Kidney (tissue), 14 donors: ENCODE measurements around the gene CDH13. TPM values are rescaled to one million over a fixed set of nuclear protein-coding genes. Genes with fewer than 3 reads are reported as not detected.

ENCODE experiments used
- DNase-seq, 5 donors: peaks; one replicate each; pipeline ENCODE4 v3.0.0-alpha.2; 2013 to 2020
- FAIRE-seq: peaks from 2 replicates; lab custom pipeline; 2012; peaks lifted over from hg19 to GRCh38; lab: Jason Lieb, UNC
- H3K27ac ChIP-seq, 2 donors: one replicate each; pipeline ENCODE4 v1.7.0; 2013; ENCODE audit warnings: low read depth in 2 of 2, low read length in 2 of 2, inconsistent platforms in 1 of 2
- H3K27me3 ChIP-seq: one replicate; pipeline ENCODE4 v1.7.1; 2013; ENCODE audit warnings: low read length, inconsistent platforms; ENCODE audit not compliant: control insufficient read depth, insufficient read depth
- H3K36me3 ChIP-seq, 3 donors: one replicate each; pipeline versions ENCODE4 v1.7.0 to v1.7.1; 2013; ENCODE audit warnings: low read length in 3 of 3, control low read depth in 1 of 3, inconsistent platforms in 1 of 3; ENCODE audit not compliant: insufficient read depth in 3 of 3, control insufficient read depth in 2 of 3
- H3K4me1 ChIP-seq, 3 donors: one replicate each; pipeline versions ENCODE4 v1.7.0 to v1.7.1; 2013; ENCODE audit warnings: low read length in 3 of 3, inconsistent platforms in 1 of 3, low read depth in 1 of 3; ENCODE audit not compliant: control insufficient read depth in 2 of 3, insufficient read depth in 2 of 3
- H3K4me3 ChIP-seq, 3 donors: one replicate each; pipeline versions ENCODE4 v1.7.0 to v1.8.1; 2013; ENCODE audit warnings: low read length in 3 of 3, control low read depth in 1 of 3, inconsistent platforms in 1 of 3
- H3K9ac ChIP-seq, 3 donors: one replicate each; pipeline versions ENCODE4 v1.7.0 to v1.7.1; 2013; ENCODE audit warnings: low read length in 3 of 3, control low read depth in 1 of 3, inconsistent platforms in 1 of 3
- H3K9me3 ChIP-seq, 3 donors: one replicate each; pipeline versions ENCODE4 v1.7.0 to v1.7.1; 2013; ENCODE audit warnings: low read length in 3 of 3, control low read depth in 1 of 3, inconsistent platforms in 1 of 3; ENCODE audit not compliant: control insufficient read depth in 2 of 3, insufficient read depth in 1 of 3
- intact Hi-C: fragments of 100-400 bp; cut with DNase I; formaldehyde crosslinking; loops from one replicate; pipeline ENCODE4 v1.11.1; 2022
- polyA plus RNA-seq: library from polyadenylated mRNA; stranded (reverse); fragments of 350-450 nt; fragmentation: Illumina TruSeq; extraction: RNeasy Lipid Tissue Mini Kit (QIAGEN cat#74804); gene quantifications from one replicate; pipeline ENCODE4 v1.2.3, GENCODE V29; 2014; ENCODE audit warnings: low read depth, low replicate concordance; ENCODE audit not compliant: insufficient read depth
- total RNA-seq: library from RNA; stranded (reverse); fragmentation: NEBNext Ultra II Directional; extraction: Animal tissue kit (Norgen Biotek cat#: 25700); gene quantifications from one replicate; pipeline ENCODE4 v1.2.1, GENCODE V29; 2021
- TF ChIP-seq, protein P1 (sequence below): IDR thresholded peaks from 3 replicates; pipeline ENCODE4 v1.5.1; 2012; ENCODE audit warnings: mild to moderate bottlenecking, moderate library complexity, borderline replicate concordance; ENCODE audit not compliant: insufficient read depth; ENCODE audit errors: extremely low read depth
- donor health status: control.
- donor health status: control.
- donor health status: control.
- donor health status: control.
- donor health status: control.
- donor health status: DM: yes; HTN: yes; CAD: no.
- donor health status: Normal renal cell carcinoma (clear cell type).

The CDH13 gene
- total and polyA plus RNA-seq, 2 donors from 2014 or later: 4.8 to 13.8 TPM

DNA sequence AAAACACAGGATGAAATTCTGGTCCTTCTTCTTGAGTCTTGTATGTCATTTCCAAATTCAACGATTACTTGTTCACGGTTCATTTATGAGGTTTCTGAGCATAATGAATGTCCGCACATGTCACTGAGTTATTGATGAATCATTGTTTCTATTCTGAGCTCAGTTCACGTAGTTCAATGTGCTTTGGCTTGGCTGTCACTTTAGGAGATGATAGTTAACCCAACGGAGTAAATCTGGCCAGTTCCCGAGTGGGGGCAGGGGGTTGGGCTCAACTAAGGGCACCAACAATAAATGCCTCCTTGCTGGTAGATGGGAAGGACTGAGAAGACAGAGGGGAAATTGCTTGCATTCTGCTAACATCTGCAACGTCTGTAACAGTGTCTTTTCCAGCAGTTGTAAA lies 941.6 kb downstream of the CDH13 start:
- DNase-seq (no peak), FAIRE-seq (no peak)
- no peak overlapping the region for H3K4me3 ChIP-seq
- no peaks in the 10 kb centered on the region for H3K9me3 ChIP-seq
- intact Hi-C loops: no loop called here
- H3K27me3 ChIP-seq: no peaks in the 10 kb centered on the region
- TF ChIP-seq, protein P1, sequence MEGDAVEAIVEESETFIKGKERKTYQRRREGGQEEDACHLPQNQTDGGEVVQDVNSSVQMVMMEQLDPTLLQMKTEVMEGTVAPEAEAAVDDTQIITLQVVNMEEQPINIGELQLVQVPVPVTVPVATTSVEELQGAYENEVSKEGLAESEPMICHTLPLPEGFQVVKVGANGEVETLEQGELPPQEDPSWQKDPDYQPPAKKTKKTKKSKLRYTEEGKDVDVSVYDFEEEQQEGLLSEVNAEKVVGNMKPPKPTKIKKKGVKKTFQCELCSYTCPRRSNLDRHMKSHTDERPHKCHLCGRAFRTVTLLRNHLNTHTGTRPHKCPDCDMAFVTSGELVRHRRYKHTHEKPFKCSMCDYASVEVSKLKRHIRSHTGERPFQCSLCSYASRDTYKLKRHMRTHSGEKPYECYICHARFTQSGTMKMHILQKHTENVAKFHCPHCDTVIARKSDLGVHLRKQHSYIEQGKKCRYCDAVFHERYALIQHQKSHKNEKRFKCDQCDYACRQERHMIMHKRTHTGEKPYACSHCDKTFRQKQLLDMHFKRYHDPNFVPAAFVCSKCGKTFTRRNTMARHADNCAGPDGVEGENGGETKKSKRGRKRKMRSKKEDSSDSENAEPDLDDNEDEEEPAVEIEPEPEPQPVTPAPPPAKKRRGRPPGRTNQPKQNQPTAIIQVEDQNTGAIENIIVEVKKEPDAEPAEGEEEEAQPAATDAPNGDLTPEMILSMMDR: no peak
- no peaks in the 10 kb centered on the region for H3K36me3 ChIP-seq
- H3K9ac ChIP-seq: no peak overlapping the region
- no peaks in the 10 kb centered on the region for H3K4me1 ChIP-seq
- no peak overlapping the region for H3K27ac ChIP-seq

DNA sequence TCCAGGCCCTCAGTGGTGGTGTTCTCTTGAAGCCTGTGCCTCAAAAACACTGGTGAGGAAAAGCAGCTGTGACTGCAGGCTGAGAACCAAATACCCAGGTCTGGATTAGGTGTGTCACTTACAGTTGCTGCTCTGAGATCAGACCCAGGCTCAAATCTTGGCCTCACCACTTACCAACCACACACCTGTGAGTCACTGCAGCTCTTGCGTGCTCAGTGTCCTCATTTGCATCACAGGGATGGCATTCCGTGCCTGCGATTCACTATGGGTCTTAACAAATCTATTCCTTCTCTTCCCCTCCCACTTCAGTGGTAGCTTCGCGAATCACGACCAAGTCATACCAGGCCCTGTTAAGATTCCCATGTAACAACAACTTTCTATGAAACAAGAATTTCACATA lies 947.6 kb downstream of the CDH13 start:
- TF ChIP-seq, protein P1: no peak

DNA sequence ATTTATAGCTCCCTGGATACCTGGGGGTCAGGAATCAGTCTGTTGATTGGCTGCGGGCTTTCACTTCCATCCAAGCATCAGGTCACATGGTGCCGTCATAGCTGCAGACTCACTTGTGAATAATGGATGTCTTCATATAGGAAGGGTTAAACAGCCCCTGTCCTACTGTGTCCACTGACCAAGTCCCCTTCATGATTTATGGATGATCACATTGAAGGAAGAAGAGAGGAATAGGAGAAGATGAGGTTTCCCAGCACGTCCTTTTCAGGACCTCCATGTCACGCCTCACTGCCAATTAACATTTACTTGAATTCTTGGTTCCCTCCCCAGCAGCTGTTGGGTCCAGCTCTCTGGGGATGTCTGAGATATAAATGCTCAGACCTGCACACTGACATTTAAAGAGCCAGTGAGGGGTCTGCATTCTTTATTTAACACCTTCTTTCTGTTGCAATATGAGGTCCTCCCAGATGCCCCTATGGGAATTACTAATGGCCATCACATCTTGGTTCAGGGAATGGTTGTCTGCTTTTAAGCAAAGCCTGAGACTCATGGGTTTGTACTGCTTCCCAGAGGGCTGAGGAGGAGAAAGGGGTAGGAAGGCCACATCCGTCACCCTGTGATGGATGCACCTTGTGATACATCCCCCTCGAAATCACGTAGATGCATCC lies 950.4 kb downstream of the CDH13 start:
- no peaks in the 10 kb centered on the region for H3K9me3 ChIP-seq
- DNase-seq (peak in 3 of 5 donors; percentile 31 to 61 (median 50)), FAIRE-seq (no peak)
- no peak overlapping the region for H3K9ac ChIP-seq
- TF ChIP-seq, protein P1: no peak
- H3K27me3 ChIP-seq: no peaks in the 10 kb centered on the region
- H3K27ac ChIP-seq: no peak overlapping the region
- no peak overlapping the region for H3K4me3 ChIP-seq
- intact Hi-C loops: no loop called here
- H3K4me1 ChIP-seq: no peaks in the 10 kb centered on the region
- no peaks in the 10 kb centered on the region for H3K36me3 ChIP-seq

More for the DNA sequence above, 947.6 kb downstream of the CDH13 start:
- intact Hi-C loops: no loop called here
- Histone ChIP-seq H3K27me3 (no peaks in the 10 kb centered on the region), H3K4me3 (no peak overlapping the region), H3K4me1 (no peaks in the 10 kb centered on the region), H3K9me3 (no peaks in the 10 kb centered on the region), H3K9ac (no peak overlapping the region), H3K27ac (no peak overlapping the region), H3K36me3 (no peaks in the 10 kb centered on the region)
- DNase-seq (no peak), FAIRE-seq (no peak)
